GM12878 (cell line): ENCODE results near the gene SLC35E3. TPM values are rescaled to one million over a fixed set of nuclear protein-coding genes. Genes with fewer than 3 reads are reported as not detected.
A peak's percentile ranks its signal among the peaks of the same experiment; 100 is the strongest.

Experiments
- BCL11A ChIP-seq: IDR thresholded peaks from 2 replicates; pipeline ENCODE4 v1.6.1; 2011; ENCODE audit warnings: low read depth, low read length
- CBFB ChIP-seq: IDR thresholded peaks from 2 replicates; pipeline ENCODE4 v1.6.1; 2016; ENCODE audit warnings: antibody characterized with exemption, low read depth
- E2F4 ChIP-seq: IDR thresholded peaks from 2 replicates; pipeline ENCODE4 v1.6.1; 2012; ENCODE audit warnings: low read depth, low read length, improper control_type of control experiment
- ETV6 ChIP-seq, 2 experiments: fragments of 450-650 bp in 1 of 2; IDR thresholded peaks in 1 of 2; conservative IDR thresholded peaks in 1 of 2; 2 replicates each; pipeline ENCODE4 v1.6.1; 2014; ENCODE audit warnings: antibody characterized with exemption in 1 of 2, borderline replicate concordance in 1 of 2, low read depth in 1 of 2, mild to moderate bottlenecking in 1 of 2, moderate library complexity in 1 of 2
- HDAC6 ChIP-seq: fragments of 200-600 bp; sonication (generic); IDR thresholded peaks from one replicate; pipeline ENCODE4 v1.8.0; 2017; ENCODE audit warnings: antibody characterized with exemption; ENCODE audit not compliant: unreplicated experiment
- IKZF2 ChIP-seq, 2 experiments: fragments of 450-650 bp; IDR thresholded peaks; 2 replicates each; pipeline ENCODE4 v1.6.1; 2017; ENCODE audit warnings: mild to moderate bottlenecking in 2 of 2, moderate library complexity in 2 of 2
- IRF4 ChIP-seq: IDR thresholded peaks from 2 replicates; pipeline ENCODE4 v1.6.1; 2011; ENCODE audit warnings: low read depth, low read length
- KLF5 ChIP-seq: fragments of 450-650 bp; IDR thresholded peaks from 2 replicates; pipeline ENCODE4 v1.6.1; 2014; ENCODE audit warnings: mild to moderate bottlenecking; ENCODE audit not compliant: partially characterized antibody
- LARP7 ChIP-seq: fragments of 450-650 bp; IDR thresholded peaks from 2 replicates; pipeline ENCODE4 v1.6.1; 2017; ENCODE audit warnings: mild to moderate bottlenecking
- MEF2B ChIP-seq: fragments of 450-650 bp; IDR thresholded peaks from 2 replicates; pipeline ENCODE4 v1.6.1; 2018; ENCODE audit warnings: mild to moderate bottlenecking, moderate library complexity; ENCODE audit not compliant: partially characterized antibody, poor library complexity, severe bottlenecking
- NFIC ChIP-seq: IDR thresholded peaks from 2 replicates; pipeline ENCODE4 v1.6.1; 2012; ENCODE audit warnings: low read depth, mild to moderate bottlenecking, inconsistent platforms, low read length, moderate library complexity
- NKRF ChIP-seq: fragments of 450-650 bp; conservative IDR thresholded peaks from 2 replicates; pipeline ENCODE4 v1.6.1; 2017; ENCODE audit warnings: mild to moderate bottlenecking, moderate library complexity
- PAX8 ChIP-seq: fragments of 450-650 bp; IDR thresholded peaks from 2 replicates; pipeline ENCODE4 v1.6.1; 2017; ENCODE audit warnings: mild to moderate bottlenecking, moderate library complexity
- PML ChIP-seq: IDR thresholded peaks from 2 replicates; pipeline ENCODE4 v1.6.1; 2012; ENCODE audit warnings: low read length, inconsistent platforms
- POLR2AphosphoS2 ChIP-seq: IDR thresholded peaks from 2 replicates; pipeline ENCODE4 v1.6.1; 2011; ENCODE audit warnings: low read depth, mild to moderate bottlenecking, low read length, improper control_type of control experiment, moderate library complexity
- RAD51 ChIP-seq: fragments of 450-650 bp; IDR thresholded peaks from 2 replicates; pipeline ENCODE4 v1.6.1; 2016; ENCODE audit warnings: moderate library complexity, mild to moderate bottlenecking, inconsistent platforms
- RB1 ChIP-seq: fragments of 450-650 bp; formaldehyde crosslinking; IDR thresholded peaks from 2 replicates; pipeline ENCODE4 v1.6.1; 2017; ENCODE audit warnings: mild to moderate bottlenecking, borderline replicate concordance
- RCOR1 ChIP-seq: conservative IDR thresholded peaks from 2 replicates; pipeline ENCODE4 v1.6.1; 2012; ENCODE audit warnings: low read depth, low read length, improper control_type of control experiment
- SMAD1 ChIP-seq: fragments of 450-650 bp; IDR thresholded peaks from 2 replicates; pipeline ENCODE4 v1.6.1; 2018; ENCODE audit warnings: mild to moderate bottlenecking, low read depth; ENCODE audit not compliant: partially characterized antibody
- TCF12 ChIP-seq: IDR thresholded peaks from 2 replicates; pipeline ENCODE4 v1.6.1; 2011; ENCODE audit warnings: low read depth, mild to moderate bottlenecking, low read length
- USF2 ChIP-seq: IDR thresholded peaks from 2 replicates; pipeline ENCODE4 v1.6.1; 2011; ENCODE audit warnings: low read depth, low read length, improper control_type of control experiment, borderline replicate concordance
- WRNIP1 ChIP-seq: IDR thresholded peaks from 2 replicates; pipeline ENCODE4 v1.6.1; 2011; ENCODE audit warnings: low read depth, low read length, improper control_type of control experiment, borderline replicate concordance
- YY1 ChIP-seq: IDR thresholded peaks from 2 replicates; pipeline ENCODE4 v1.6.1; 2011; ENCODE audit warnings: low read depth, mild to moderate bottlenecking, low read length
- ZNF384 ChIP-seq: IDR thresholded peaks from 2 replicates; pipeline ENCODE4 v1.6.1; 2012; ENCODE audit warnings: low read depth, mild to moderate bottlenecking, low read length, improper control_type of control experiment, borderline replicate concordance
- ZNF622 ChIP-seq: fragments of 450-650 bp; IDR thresholded peaks from 2 replicates; pipeline ENCODE4 v1.6.1; 2017; ENCODE audit warnings: mild to moderate bottlenecking, inconsistent platforms
- polyA plus RNA-seq, 11 experiments: library from polyadenylated mRNA; depleted of rRNA in 4 of 11; unstranded in 6 of 11; stranded (reverse) in 5 of 11; fragments of >200 nt; fragmentation: Nextera tagmentation in 4 of 11; fragmentation: Illumina TruSeq in 1 of 11; extraction: Ambion mirVana in 4 of 11; extraction: Trizol in 1 of 11; gene quantifications; 1 replicate in 1 of 11; 2 replicates in 10 of 11; pipeline versions ENCODE4 v1.2.1 to v1.2.3, GENCODE V29; 2011 to 2016; ENCODE audit warnings: inconsistent platforms in 2 of 11, missing spikeins in 2 of 11, low read depth in 1 of 11
- total RNA-seq, 4 experiments: library from RNA; depleted of rRNA in 3 of 4; stranded (reverse); fragments of >200 nt in 3 of 4; fragmentation: Illumina TruSeq in 1 of 4; extraction: Trizol in 1 of 4; gene quantifications; 2 replicates each; pipeline versions ENCODE4 v1.2.1 to v1.2.3, GENCODE V29; 2013 to 2021
- TF ChIP-seq, protein P1 (sequence below): fragments of 450-650 bp; IDR thresholded peaks from 2 replicates; pipeline ENCODE4 v1.6.1; 2017; ENCODE audit warnings: low read depth, mild to moderate bottlenecking, moderate library complexity

The SLC35E3 gene
- total and polyA plus RNA-seq, 10 of the 15 experiments (the other 5 are each of a cell fraction or from before 2014, with no cell fraction given) = 3.6 to 19.8 (median 6.1) TPM

GRCh38 chr12:68808388-68809189 lies 62.6 kb downstream of the SLC35E3 start (continued):
- TF ChIP-seq E2F4 (no peak), SMAD1 (peak; percentile 95), WRNIP1 (no peak), IRF4 (peak; percentile 96), KLF5 (peak; percentile 79), PML (peak; percentile 96), RCOR1 (no peak), TCF12 (peak; percentile 96), PAX8 (peak; percentile 89; the same call in 1 of the 2 replicates), NKRF (peak; percentile 96), NFIC (peak; percentile 80), IKZF2 (IDR thresholded peaks at IDR 0.05) (peak; percentile 92 to 94), ZNF384 (no peak), CBFB (peak; percentile 86), POLR2AphosphoS2 (peak; percentile 96), MEF2B (peak; percentile 11), LARP7 (peak; percentile 21; the same call in 1 of the 2 replicates), ZNF622 (no peak), RAD51 (no peak), YY1 (peak; percentile 54; the same call in 1 of the 2 replicates), ETV6 (conservative IDR thresholded peaks at IDR 0.05 in 1 of 2, IDR thresholded peaks at IDR 0.05 in 1 of 2; ENCODE audit: borderline replicate concordance in 1 of 2, low read depth in 1 of 2) (peak in 1 of 2 experiments; percentile 56; a peak in 1 of 4 replicates), USF2 (no peak), RB1 (0 out of 2 replicates have a peak, but pooled peaks have one; percentile 67), BCL11A (peak; percentile 89), HDAC6 (peak; percentile 75)
- TF ChIP-seq, protein P1, sequence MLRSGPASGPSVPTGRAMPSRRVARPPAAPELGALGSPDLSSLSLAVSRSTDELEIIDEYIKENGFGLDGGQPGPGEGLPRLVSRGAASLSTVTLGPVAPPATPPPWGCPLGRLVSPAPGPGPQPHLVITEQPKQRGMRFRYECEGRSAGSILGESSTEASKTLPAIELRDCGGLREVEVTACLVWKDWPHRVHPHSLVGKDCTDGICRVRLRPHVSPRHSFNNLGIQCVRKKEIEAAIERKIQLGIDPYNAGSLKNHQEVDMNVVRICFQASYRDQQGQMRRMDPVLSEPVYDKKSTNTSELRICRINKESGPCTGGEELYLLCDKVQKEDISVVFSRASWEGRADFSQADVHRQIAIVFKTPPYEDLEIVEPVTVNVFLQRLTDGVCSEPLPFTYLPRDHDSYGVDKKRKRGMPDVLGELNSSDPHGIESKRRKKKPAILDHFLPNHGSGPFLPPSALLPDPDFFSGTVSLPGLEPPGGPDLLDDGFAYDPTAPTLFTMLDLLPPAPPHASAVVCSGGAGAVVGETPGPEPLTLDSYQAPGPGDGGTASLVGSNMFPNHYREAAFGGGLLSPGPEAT = peak; percentile 85
